ENCODE measurements around the gene TCERG1. TPM values are rescaled to one million over a fixed set of nuclear protein-coding genes. Genes with fewer than 3 reads are reported as not detected.
A peak's percentile ranks its signal among the peaks of the same experiment; 100 is the strongest.
"Not testable (repeated sequence)": the region's sequence is repeated elsewhere in the genome, so short reads cannot be mapped to it uniquely, and the experiment has no call there.

The TCERG1 gene
- total RNA-seq, 2 experiments from 2014 or later = 77.0 to 79.2 TPM

DNA sequence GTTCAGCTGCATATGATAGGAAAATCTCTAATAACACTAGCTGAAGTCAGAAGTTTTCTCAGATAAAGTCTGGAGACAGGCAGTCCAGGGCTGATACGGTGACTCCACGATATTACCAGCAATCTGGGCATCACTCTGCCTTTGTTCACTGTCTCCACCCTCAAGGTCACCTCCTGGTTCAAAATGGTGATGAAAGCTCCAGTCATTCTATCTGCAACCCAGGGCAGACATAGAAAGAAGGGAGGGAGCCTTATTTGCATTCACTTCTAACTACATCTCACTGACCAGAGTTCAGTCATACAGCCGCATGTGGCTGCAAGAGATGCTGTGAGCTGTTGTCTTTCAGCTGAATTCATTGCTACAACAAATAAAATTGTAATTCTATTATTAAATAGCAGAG is 91.3 kb downstream of the TCERG1 start:
- no peak for DNase-seq
- ChIA-PET CTCF (interaction anchor here (0.7 to 6.1 kb wide), 5 partner anchors 9 to 650 kb away, joined by 3 to 49 read pairs (median 3); partner anchors contain the start of gene TCERG1), POLR2A (no interaction called here)
- H3K27ac Mint-ChIP-seq = no peak overlapping the region
- no peaks in the 10 kb centered on the region for H3K9me3 Mint-ChIP-seq
- H3K4me3 Mint-ChIP-seq = no peak overlapping the region
- peaks cover under 1% of the 10 kb centered on the region for H3K4me1 Mint-ChIP-seq
- no peaks in the 10 kb centered on the region for H3K36me3 Mint-ChIP-seq (ENCODE audit: low read depth)
- peaks cover 2% of the 10 kb centered on the region for H3K27me3 Mint-ChIP-seq

DNA sequence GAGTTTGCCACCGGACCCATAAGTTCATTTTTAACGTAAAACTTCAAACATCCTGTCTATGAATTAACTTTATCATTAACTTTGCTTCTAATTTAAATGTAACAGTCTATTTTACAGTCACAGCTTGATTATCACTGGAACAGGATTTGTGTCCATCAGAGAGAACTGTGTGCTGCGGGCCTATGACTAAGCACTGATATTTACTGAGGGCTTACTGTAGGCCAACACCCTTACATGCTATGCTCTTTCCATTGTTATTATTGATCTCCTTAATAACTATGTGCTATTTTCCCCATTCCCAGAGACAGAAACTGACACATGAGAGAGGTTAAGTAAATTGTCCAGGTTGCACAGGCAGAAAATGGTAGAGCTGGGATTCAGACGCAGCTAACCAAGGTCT is 92.8 kb downstream of the TCERG1 start:
- ChIA-PET CTCF (interaction anchor here (0.7 to 6.1 kb wide), 3 partner anchors 128 to 648 kb away, joined by 3 to 63 read pairs (median 49); no protein-coding TSS in a partner anchor), POLR2A (interaction anchor here (0.6 kb wide), 1 partner anchor 20 kb away, joined by 3 read pairs; no protein-coding TSS in a partner anchor)
- Mint-ChIP-seq H3K4me1 (no peaks in the 10 kb centered on the region), H3K27ac (no peak overlapping the region), H3K27me3 (peaks cover 2% of the 10 kb centered on the region), H3K36me3 (ENCODE audit: low read depth) (no peaks in the 10 kb centered on the region), H3K4me3 (no peak overlapping the region), H3K9me3 (no peaks in the 10 kb centered on the region)
- DNase-seq = no peak

DNA sequence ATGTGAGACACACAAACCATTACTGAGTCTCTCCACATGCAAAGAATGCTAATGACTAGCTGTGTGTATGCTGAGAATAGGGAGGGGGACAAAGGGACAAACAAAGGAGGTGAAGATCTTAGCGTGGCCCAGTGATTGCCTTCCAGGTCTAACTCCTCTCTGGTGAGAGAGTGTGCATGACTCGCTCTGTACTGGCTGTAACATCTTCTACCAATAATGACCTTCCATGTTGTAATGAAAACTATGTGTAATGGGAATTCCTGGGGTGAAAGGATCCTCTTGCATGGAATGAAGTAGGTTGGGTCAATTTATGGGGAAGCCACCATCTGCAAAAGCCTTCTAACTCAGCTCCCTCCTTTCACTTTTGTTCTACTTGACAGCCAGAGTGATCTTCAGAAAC is 93.3 kb downstream of the TCERG1 start:
- Mint-ChIP-seq H3K36me3 (ENCODE audit: low read depth) (no peaks in the 10 kb centered on the region), H3K27me3 (peaks cover 2% of the 10 kb centered on the region), H3K27ac (no peak overlapping the region), H3K9me3 (no peaks in the 10 kb centered on the region), H3K4me3 (no peak overlapping the region), H3K4me1 (no peaks in the 10 kb centered on the region)
- DNase-seq = no peak
- POLR2A ChIA-PET = no interaction called here
- CTCF ChIA-PET = interaction anchor here (0.7 to 6.1 kb wide), 3 partner anchors 128 to 648 kb away, joined by 3 to 63 read pairs (median 49); no protein-coding TSS in a partner anchor

GRCh38 chr5:146541958-146542849 is 95.1 kb downstream of the TCERG1 start:
- ChIA-PET POLR2A (no interaction called here), CTCF (interaction anchor here (0.6 to 6.1 kb wide), 16 partner anchors 9 to 654 kb away, joined by 3 to 63 read pairs (median 4); no protein-coding TSS in a partner anchor)
- peaks cover 2% of the 10 kb centered on the region for H3K27me3 Mint-ChIP-seq
- no peak overlapping the region for H3K27ac Mint-ChIP-seq
- H3K4me1 Mint-ChIP-seq = no peaks in the 10 kb centered on the region
- DNase-seq = peak; percentile 71
- no peaks in the 10 kb centered on the region for H3K36me3 Mint-ChIP-seq (ENCODE audit: low read depth)
- no peaks in the 10 kb centered on the region for H3K9me3 Mint-ChIP-seq
- H3K4me3 Mint-ChIP-seq = no peak overlapping the region

DNA sequence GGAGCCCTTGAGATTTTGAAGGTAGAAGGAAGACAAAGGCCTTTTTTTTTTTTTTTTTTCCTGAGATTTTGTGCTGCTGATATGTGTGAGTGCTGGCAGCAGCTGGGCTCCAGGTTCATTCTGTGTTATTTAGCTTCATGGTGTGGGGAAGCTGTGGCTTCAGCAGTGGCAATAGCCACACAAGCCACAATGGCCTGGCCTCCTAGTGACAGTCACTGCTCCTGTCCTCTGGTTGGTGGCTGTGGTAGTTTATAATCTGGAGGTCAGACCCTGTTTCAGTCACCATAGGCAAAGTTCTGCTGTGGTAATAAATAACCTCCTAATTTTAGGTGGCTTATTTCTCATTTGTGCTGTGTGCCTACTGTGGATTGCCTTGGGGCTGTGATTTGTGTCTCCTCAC is 97.1 kb downstream of the TCERG1 start:
- POLR2A ChIA-PET = no interaction called here
- Mint-ChIP-seq H3K4me1 (no peaks in the 10 kb centered on the region), H3K27me3 (peaks cover 5% of the 10 kb centered on the region), H3K4me3 (no peak overlapping the region), H3K36me3 (ENCODE audit: low read depth) (no peaks in the 10 kb centered on the region), H3K27ac (no peak overlapping the region), H3K9me3 (no peaks in the 10 kb centered on the region)
- DNase-seq = no peak
- CTCF ChIA-PET = interaction anchor here (1.9 kb wide), 1 partner anchor 421 kb away, joined by 5 read pairs; no protein-coding TSS in a partner anchor

- DNase-seq = no peak
- ChIA-PET CTCF (interaction anchor here (1.5 to 2.2 kb wide), 2 partner anchors 17 to 417 kb away, joined by 3 to 10 read pairs; no protein-coding TSS in a partner anchor), POLR2A (no interaction called here)
- Mint-ChIP-seq H3K4me3 (no peak overlapping the region), H3K27ac (no peak overlapping the region), H3K9me3 (no peaks in the 10 kb centered on the region), H3K4me1 (no peaks in the 10 kb centered on the region), H3K27me3 (peaks cover 4% of the 10 kb centered on the region), H3K36me3 (ENCODE audit: low read depth) (no peaks in the 10 kb centered on the region)
Measured at GRCh38 chr5:146548781-146549449, 101.8 kb downstream of the TCERG1 start.

- DNase-seq = no peak
- no peaks in the 10 kb centered on the region for H3K4me1 Mint-ChIP-seq
- H3K9me3 Mint-ChIP-seq = no peaks in the 10 kb centered on the region
- ChIA-PET CTCF (interaction anchor here (1.5 to 2.2 kb wide), 2 partner anchors 16 to 416 kb away, joined by 3 to 10 read pairs; no protein-coding TSS in a partner anchor), POLR2A (no interaction called here)
- H3K36me3 Mint-ChIP-seq (ENCODE audit: low read depth) = no peaks in the 10 kb centered on the region
- H3K27me3 Mint-ChIP-seq = peaks cover 4% of the 10 kb centered on the region
- no peak overlapping the region for H3K27ac Mint-ChIP-seq
- H3K4me3 Mint-ChIP-seq = no peak overlapping the region
Measured at GRCh38 chr5:146549615-146550014, 102.5 kb downstream of the TCERG1 start.

DNA sequence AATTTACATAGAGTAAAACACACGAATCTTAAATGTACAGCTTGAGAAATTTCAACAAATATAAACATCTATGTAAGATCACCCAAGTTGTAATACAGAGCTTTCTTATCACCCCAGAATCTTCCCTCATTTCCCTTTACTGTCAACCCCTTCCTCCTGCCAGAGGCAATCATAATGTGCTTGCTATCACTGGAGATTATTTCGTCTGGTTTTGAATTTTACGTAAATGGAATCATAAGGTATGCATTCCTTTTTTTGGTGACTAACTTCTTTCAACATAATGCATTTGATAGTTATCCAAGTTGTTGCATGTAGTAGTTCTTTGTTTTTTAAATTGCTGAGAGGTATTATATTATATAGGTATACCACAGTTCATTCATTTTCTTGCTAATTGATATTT is 106.3 kb downstream of the TCERG1 start:
- no peak overlapping the region for H3K4me3 Mint-ChIP-seq
- ChIA-PET POLR2A (no interaction called here), CTCF (interaction anchor here (1.2 to 2.1 kb wide), 4 partner anchors 11 to 412 kb away, joined by 3 to 7 read pairs (median 5); no protein-coding TSS in a partner anchor)
- H3K27me3 Mint-ChIP-seq = peaks cover 6% of the 10 kb centered on the region
- H3K36me3 Mint-ChIP-seq (ENCODE audit: low read depth) = no peaks in the 10 kb centered on the region
- no peaks in the 10 kb centered on the region for H3K9me3 Mint-ChIP-seq
- H3K27ac Mint-ChIP-seq = no peak overlapping the region
- no peak for DNase-seq
- H3K4me1 Mint-ChIP-seq = no peaks in the 10 kb centered on the region

DNA sequence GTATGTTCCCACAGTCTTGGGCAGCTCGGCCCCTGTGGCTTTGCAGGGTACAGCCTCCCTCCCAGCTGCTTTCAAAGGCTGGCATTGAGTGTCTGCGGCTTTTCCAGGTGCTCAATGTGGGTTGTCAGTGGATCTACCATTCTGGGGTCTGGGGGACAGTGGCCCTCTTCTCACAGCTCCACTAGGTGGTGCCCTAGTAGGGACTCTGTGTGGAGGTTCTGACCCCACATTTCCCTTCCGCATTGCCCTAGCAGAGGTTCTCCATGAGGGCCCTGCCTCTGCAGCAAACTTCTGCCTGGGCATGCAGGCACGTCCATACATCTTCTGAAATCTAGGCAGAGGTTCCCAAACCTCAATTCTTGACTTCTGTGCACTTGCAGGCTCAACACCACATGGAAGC is 109.8 kb downstream of the TCERG1 start:
- POLR2A ChIA-PET; H3K27me3 Mint-ChIP-seq; DNase-seq; H3K27ac Mint-ChIP-seq; H3K36me3 Mint-ChIP-seq (ENCODE audit: low read depth); H3K4me1 Mint-ChIP-seq; H3K4me3 Mint-ChIP-seq; H3K9me3 Mint-ChIP-seq: not testable (repeated sequence)
- CTCF ChIA-PET = interaction anchor here (1.4 kb wide), 1 partner anchor 16 kb away, joined by 3 read pairs; no protein-coding TSS in a partner anchor

GRCh38 chr5:146560205-146560812 is 113.2 kb downstream of the TCERG1 start:
- DNase-seq = no peak
- Mint-ChIP-seq H3K27me3 (peaks cover 2% of the 10 kb centered on the region), H3K27ac (no peak overlapping the region), H3K4me3 (no peak overlapping the region), H3K9me3 (no peaks in the 10 kb centered on the region), H3K36me3 (ENCODE audit: low read depth) (no peaks in the 10 kb centered on the region), H3K4me1 (no peaks in the 10 kb centered on the region)
- ChIA-PET POLR2A (interaction anchor here (0.7 kb wide), 1 partner anchor 21 kb away, joined by 3 read pairs; no protein-coding TSS in a partner anchor), CTCF (no interaction called here)

Measured in activated CD4-positive, alpha-beta memory T cell treated with anti-CD3 and anti-CD28 coated beads, Interleukin-2, amount 10 ng/mL, durations not matched to agents 7 days and 5 days (primary cell).